HEK293 (cell line): ENCODE data around the gene SHISAL1.
A peak's percentile ranks its signal among the peaks of the same experiment; 100 is the strongest.

Source experiments
- CTCF ChIA-PET: fragments of 350-600 bp; formaldehyde crosslinking; extraction: SDS; loops from one replicate; lab custom pipeline; 2021; ENCODE audit warnings: antibody characterized with exemption; lab: Yijun Ruan, JAX
- POLR2A ChIA-PET: fragments of 300-600 bp; formaldehyde crosslinking; extraction: SDS; loops from one replicate; lab custom pipeline; 2020; ENCODE audit warnings: antibody characterized with exemption, inconsistent platforms; lab: Yijun Ruan, JAX
- H3K27ac ChIP-seq: fragments of 200-500 bp; sonication (Bioruptor generic); 2 replicates; pipeline ENCODE4 v1.5.1; 2014; ENCODE audit warnings: low read depth, low read length, control low read depth, inconsistent platforms; ENCODE audit errors: extremely low read depth
- H3K36me3 ChIP-seq, 2 experiments: fragments of 200-500 bp in 1 of 2; sonication (Bioruptor generic) in 1 of 2; 1 replicate in 1 of 2; 2 replicates in 1 of 2; pipeline ENCODE4 v1.5.1; 2014 to 2017; ENCODE audit warnings: inconsistent platforms in 2 of 2, low read length in 2 of 2; ENCODE audit not compliant: control insufficient read depth in 2 of 2, insufficient read depth in 1 of 2
- H3K4me1 ChIP-seq: fragments of 200-500 bp; sonication (Bioruptor generic); 2 replicates; pipeline ENCODE4 v1.5.1; 2014; ENCODE audit warnings: mild to moderate bottlenecking, low read length, inconsistent platforms; ENCODE audit not compliant: control insufficient read depth, insufficient read depth
- H3K4me3 ChIP-seq: 2 replicates; pipeline ENCODE4 v1.5.1; 2011; ENCODE audit warnings: low read depth, mild to moderate bottlenecking, control low read depth, low read length, moderate library complexity
- H3K9me3 ChIP-seq: fragments of 200-500 bp; sonication (Bioruptor generic); 2 replicates; pipeline ENCODE4 v1.5.1; 2014; ENCODE audit warnings: low read depth, low read length, inconsistent platforms; ENCODE audit not compliant: control insufficient read depth, insufficient read depth
- GLIS1 ChIP-seq: fragments of 450-650 bp; formaldehyde crosslinking; IDR thresholded peaks from 2 replicates; pipeline ENCODE4 v1.5.1; 2016; ENCODE audit warnings: missing biosample characterization, missing genetic modification characterization
- GLIS2 ChIP-seq: fragments of 450-650 bp; formaldehyde crosslinking; IDR thresholded peaks from 2 replicates; pipeline ENCODE4 v1.5.1; 2016; ENCODE audit warnings: missing biosample characterization, missing genetic modification characterization
- KLF1 ChIP-seq: fragments of 450-650 bp; formaldehyde crosslinking; IDR thresholded peaks from 2 replicates; pipeline ENCODE4 v1.5.1; 2016; ENCODE audit warnings: missing biosample characterization, missing genetic modification characterization
- MEIS1 ChIP-seq: sonication (generic); formaldehyde crosslinking; IDR thresholded peaks from 2 replicates; pipeline ENCODE4 v1.8.1; 2022; ENCODE audit warnings: missing genetic modification reagents, mild to moderate bottlenecking, borderline replicate concordance
- REPIN1 ChIP-seq: fragments of 450-650 bp; formaldehyde crosslinking; IDR thresholded peaks from 2 replicates; pipeline ENCODE4 v1.5.1; 2017; ENCODE audit warnings: missing biosample characterization, missing genetic modification characterization, low read depth
- ZNF174 ChIP-seq: fragments of 450-650 bp; formaldehyde crosslinking; IDR thresholded peaks from 2 replicates; pipeline ENCODE4 v1.5.0; 2017; ENCODE audit warnings: missing biosample characterization, mild to moderate bottlenecking, missing genetic modification characterization
- ZNF335 ChIP-seq: fragments of 450-650 bp; formaldehyde crosslinking; conservative IDR thresholded peaks from 2 replicates; pipeline ENCODE4 v1.5.1; 2016; ENCODE audit warnings: missing biosample characterization, missing genetic modification characterization
- ZNF48 ChIP-seq: fragments of 450-650 bp; formaldehyde crosslinking; IDR thresholded peaks from 2 replicates; pipeline ENCODE4 v1.5.1; 2016; ENCODE audit warnings: missing biosample characterization, missing genetic modification characterization
- ZNF830 ChIP-seq: fragments of 450-650 bp; IDR thresholded peaks from 2 replicates; pipeline ENCODE4 v1.5.0; 2018; ENCODE audit warnings: missing biosample characterization, missing genetic modification characterization, low read depth, mild to moderate bottlenecking, moderate library complexity
- TF ChIP-seq, protein P1 (sequence below): fragments of 450-650 bp; formaldehyde crosslinking; IDR thresholded peaks from 2 replicates; pipeline ENCODE4 v1.5.1; 2016; ENCODE audit warnings: missing biosample characterization, missing genetic modification characterization
- TF ChIP-seq, protein P2 (sequence below): IDR thresholded peaks from 2 replicates; pipeline ENCODE4 v1.6.1; 2011; ENCODE audit warnings: mild to moderate bottlenecking, low read depth, low read length, borderline replicate concordance
- TF ChIP-seq, protein P3 (sequence below): fragments of 450-650 bp; formaldehyde crosslinking; IDR thresholded peaks from 2 replicates; pipeline ENCODE4 v1.5.1; 2017; ENCODE audit warnings: missing biosample characterization, missing genetic modification characterization

The SHISAL1 gene

DNA sequence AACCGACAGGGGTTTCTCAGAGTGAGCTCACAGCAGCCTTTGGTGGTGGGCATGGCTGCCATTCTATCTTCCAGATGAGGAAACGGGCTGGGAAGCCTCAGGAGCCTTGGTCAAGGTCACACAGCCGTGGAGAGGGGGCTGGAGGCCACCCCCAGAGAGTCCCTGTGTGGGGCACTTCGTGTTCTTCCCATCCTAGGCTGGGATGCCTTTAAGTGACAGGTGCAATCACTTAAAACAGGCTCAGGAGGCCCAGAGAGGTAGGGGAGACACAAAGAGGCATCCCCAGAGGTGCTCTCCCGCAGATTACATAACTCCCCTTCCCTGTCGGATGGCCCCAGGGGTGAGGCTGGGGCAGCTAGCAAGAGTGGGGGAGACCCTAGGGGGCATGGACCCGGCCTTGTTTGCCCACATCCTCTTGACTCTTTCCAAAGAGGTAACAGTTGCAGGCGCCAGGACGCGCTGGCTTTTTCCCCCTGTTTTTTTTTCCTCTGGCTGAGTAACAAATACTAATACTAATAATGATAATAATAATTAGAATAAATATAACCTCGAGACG lies 17.5 kb upstream of the SHISAL1 start:
- Histone ChIP-seq H3K9me3 (no peaks in the 10 kb centered on the region), H3K27ac (no peak overlapping the region), H3K4me1 (no peaks in the 10 kb centered on the region), H3K36me3 (no peaks in the 10 kb centered on the region), H3K4me3 (no peak overlapping the region)
- POLR2A ChIA-PET = interaction anchor here (0.7 kb wide), 1 partner anchor 1144 kb away, joined by 3 read pairs; no protein-coding TSS in a partner anchor
- CTCF ChIA-PET = interaction anchor here (0.7 to 1.6 kb wide), 5 partner anchors 27 to 1212 kb away, joined by 3 to 4 read pairs (median 3); no protein-coding TSS in a partner anchor
- TF ChIP-seq REPIN1 (tag by site-specific recombination) = no peak
- peak; percentile 51 for TF ChIP-seq GLIS2 (tag by site-specific recombination)
- TF ChIP-seq GLIS1 = peak; percentile 88
- TF ChIP-seq ZNF48 (tag by site-specific recombination) = no peak
- TF ChIP-seq MEIS1 (CRISPR knock-in tag) = no peak
- TF ChIP-seq, protein P1, sequence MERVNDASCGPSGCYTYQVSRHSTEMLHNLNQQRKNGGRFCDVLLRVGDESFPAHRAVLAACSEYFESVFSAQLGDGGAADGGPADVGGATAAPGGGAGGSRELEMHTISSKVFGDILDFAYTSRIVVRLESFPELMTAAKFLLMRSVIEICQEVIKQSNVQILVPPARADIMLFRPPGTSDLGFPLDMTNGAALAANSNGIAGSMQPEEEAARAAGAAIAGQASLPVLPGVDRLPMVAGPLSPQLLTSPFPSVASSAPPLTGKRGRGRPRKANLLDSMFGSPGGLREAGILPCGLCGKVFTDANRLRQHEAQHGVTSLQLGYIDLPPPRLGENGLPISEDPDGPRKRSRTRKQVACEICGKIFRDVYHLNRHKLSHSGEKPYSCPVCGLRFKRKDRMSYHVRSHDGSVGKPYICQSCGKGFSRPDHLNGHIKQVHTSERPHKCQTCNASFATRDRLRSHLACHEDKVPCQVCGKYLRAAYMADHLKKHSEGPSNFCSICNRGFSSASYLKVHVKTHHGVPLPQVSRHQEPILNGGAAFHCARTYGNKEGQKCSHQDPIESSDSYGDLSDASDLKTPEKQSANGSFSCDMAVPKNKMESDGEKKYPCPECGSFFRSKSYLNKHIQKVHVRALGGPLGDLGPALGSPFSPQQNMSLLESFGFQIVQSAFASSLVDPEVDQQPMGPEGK (tag by site-specific recombination) = peak; percentile 16; the same call in 1 of the 2 replicates

DNA sequence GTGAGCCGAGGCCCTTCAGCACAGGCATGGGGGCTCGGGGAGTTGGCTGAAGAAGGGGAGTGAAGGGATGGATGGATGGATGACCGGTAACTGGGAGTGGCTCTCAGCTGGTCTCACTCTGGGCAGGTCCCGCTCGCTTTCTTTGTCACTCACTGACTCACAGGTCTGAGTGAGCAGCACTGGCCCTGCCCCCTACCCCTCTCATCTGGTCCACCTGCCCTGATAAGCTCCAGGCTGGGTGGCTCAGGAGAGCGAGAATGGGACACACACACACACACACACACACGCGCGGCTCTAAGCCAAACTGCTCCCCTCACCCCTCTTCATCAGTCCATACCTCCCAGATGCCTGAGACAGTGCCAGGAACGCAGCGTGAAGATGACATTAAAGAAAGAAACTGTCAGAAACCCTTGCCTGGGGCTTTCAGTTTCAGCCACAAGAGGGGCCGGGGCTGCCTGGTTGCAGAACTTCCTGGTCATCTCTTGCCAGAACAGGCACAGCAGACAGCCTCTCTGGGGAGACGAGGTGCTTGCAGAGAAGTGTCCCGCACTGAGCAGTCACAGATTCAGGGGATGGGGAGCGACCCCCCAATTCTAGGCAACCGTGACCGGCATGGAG lies 16.5 kb upstream of the SHISAL1 start:
- Histone ChIP-seq H3K36me3 (no peaks in the 10 kb centered on the region), H3K4me1 (no peaks in the 10 kb centered on the region), H3K4me3 (no peak overlapping the region), H3K27ac (no peak overlapping the region), H3K9me3 (no peaks in the 10 kb centered on the region)
- peak; percentile 8; the same call in 1 of the 2 replicates for TF ChIP-seq KLF1 (tag by site-specific recombination)
- TF ChIP-seq, protein P2, sequence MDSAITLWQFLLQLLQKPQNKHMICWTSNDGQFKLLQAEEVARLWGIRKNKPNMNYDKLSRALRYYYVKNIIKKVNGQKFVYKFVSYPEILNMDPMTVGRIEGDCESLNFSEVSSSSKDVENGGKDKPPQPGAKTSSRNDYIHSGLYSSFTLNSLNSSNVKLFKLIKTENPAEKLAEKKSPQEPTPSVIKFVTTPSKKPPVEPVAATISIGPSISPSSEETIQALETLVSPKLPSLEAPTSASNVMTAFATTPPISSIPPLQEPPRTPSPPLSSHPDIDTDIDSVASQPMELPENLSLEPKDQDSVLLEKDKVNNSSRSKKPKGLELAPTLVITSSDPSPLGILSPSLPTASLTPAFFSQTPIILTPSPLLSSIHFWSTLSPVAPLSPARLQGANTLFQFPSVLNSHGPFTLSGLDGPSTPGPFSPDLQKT = no peak
- TF ChIP-seq ZNF174 (tag by site-specific recombination) = no peak
- TF ChIP-seq ZNF830 (tag by site-specific recombination) = no peak
- TF ChIP-seq ZNF335 (tag by site-specific recombination) = peak; percentile 52
- TF ChIP-seq, protein P3, sequence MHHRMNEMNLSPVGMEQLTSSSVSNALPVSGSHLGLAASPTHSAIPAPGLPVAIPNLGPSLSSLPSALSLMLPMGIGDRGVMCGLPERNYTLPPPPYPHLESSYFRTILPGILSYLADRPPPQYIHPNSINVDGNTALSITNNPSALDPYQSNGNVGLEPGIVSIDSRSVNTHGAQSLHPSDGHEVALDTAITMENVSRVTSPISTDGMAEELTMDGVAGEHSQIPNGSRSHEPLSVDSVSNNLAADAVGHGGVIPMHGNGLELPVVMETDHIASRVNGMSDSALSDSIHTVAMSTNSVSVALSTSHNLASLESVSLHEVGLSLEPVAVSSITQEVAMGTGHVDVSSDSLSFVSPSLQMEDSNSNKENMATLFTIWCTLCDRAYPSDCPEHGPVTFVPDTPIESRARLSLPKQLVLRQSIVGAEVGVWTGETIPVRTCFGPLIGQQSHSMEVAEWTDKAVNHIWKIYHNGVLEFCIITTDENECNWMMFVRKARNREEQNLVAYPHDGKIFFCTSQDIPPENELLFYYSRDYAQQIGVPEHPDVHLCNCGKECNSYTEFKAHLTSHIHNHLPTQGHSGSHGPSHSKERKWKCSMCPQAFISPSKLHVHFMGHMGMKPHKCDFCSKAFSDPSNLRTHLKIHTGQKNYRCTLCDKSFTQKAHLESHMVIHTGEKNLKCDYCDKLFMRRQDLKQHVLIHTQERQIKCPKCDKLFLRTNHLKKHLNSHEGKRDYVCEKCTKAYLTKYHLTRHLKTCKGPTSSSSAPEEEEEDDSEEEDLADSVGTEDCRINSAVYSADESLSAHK = peak; percentile 70
- TF ChIP-seq, protein P1 (tag by site-specific recombination) = no peak
- POLR2A ChIA-PET = interaction anchor here (0.7 kb wide), 1 partner anchor 1143 kb away, joined by 3 read pairs; no protein-coding TSS in a partner anchor
- CTCF ChIA-PET = interaction anchor here (1.0 to 1.6 kb wide), 6 partner anchors 18 to 1269 kb away, joined by 3 to 4 read pairs (median 3); no protein-coding TSS in a partner anchor
